DMS53 (cell line): ENCODE results near the gene THSD4.
"Not testable (repeated sequence)": the region's sequence is repeated elsewhere in the genome, so short reads cannot be mapped to it uniquely, and the experiment has no call there.

ENCODE experiments used
- DNase-seq: peaks from one replicate; lab custom pipeline; 2025; lab: John Stamatoyannopoulos, UW

THSD4 gene

DNA sequence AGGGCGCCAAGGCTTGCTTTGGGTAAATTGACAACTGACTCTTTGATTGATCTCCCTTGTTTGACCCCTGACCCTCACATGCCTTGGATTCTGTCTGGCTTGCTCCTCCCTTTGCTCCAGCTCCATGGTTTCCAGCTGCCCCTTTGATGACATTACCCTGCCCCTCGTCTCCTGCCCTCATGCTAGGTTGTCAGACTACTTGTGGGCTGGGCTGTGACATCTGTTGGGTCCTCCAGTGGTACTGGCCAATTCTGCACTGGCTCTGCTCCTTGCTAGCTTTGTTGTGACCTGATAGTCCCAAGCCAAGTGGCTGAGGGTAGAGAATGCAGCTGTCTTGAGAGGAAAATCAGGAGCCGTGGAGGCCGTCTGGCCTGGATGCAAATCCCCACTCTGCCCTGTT is 6.2 kb downstream of the THSD4 start:
- DNase-seq, result no peak

DNA sequence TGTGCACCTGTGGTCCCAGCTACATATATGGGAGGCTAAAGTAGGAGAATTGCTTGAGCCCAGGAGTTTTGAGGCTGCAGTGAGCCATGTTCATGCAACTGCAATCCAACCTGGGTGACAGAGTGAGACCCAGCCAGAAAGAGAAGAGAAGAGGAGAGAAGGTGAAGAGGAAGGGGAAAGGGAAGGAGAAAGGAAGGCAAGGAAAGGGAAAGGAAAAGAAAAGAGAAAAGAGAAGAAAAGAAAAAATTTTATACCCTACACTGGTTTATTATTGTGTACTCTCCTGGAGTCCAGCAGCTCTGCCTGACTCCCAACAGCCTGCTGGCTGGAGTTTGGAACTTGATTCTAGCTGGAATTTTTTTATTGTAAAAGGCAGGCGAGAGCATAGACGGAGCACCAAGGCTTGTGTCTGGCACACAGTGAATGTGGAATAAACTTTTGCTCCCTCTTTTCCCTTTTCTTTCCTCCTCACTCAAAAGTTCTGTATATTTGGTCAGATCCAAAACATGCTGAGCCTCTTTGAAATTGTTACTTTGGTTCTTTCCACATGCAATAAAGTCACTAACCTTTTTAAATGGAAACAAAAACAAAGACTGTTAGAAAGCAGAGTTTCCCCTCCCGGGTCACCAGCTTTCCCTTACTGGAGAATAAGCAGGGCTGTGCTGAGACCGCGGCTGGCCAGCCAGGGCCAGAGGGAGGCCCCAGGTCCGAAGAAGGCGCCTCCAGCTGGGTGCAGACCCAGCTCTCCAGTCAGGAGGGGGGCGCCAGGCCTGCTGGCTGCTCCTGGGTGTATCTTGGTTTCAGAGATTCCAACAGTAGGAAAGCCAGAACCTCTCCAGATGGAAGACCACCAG is 9.9 kb downstream of the THSD4 start:
- no peak for DNase-seq

DNA sequence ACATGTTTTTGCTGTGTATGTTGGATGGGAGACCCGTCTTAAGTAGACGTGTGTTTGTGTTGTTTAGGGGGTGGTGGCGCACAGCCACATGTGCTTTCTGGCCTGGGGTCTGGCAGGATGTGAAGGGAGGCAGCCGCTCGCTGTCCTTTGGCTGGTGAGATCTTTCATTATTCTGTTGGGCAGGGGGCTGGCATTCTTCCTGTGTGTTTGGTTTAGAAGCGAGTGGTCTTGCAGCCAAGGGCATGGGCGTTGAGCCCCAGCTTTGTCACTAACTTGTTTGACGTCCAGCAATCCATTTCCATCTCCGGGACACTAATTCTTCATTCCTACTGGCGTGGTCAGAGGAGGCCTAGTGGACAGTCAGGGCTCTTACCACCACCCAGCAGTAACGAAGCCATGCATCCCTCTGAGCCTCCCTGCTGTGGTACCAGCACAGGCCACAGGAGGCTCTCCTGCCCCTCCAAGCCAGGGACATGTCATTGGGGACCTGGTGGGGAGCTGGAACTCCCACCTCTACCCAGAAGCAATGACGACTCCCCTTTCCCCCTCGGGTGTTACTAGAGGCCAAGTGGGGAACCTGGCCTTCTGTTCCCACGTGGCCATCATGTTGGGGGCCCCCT is 10.7 kb downstream of the THSD4 start:
- DNase-seq, result peak; percentile 23

DNA sequence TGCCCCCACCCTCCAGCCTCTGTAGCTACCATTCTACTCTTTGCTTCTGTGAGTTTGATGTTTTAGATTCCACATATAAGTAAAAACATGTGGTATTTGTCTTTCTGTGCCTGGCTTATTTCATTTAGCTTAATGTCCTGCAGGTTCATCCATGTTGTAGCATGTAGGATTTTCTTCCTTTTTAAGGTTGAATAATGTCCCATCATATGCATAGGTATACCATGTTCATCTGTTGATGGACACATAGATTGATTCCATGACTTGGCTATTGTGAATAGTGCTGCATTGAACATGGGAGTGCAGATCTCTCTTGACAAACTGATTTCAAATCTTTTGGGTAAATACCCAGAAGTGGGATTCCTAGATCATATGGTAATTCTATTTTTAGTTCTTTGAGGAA is 11.8 kb downstream of the THSD4 start:
- DNase-seq, result no peak

DNA sequence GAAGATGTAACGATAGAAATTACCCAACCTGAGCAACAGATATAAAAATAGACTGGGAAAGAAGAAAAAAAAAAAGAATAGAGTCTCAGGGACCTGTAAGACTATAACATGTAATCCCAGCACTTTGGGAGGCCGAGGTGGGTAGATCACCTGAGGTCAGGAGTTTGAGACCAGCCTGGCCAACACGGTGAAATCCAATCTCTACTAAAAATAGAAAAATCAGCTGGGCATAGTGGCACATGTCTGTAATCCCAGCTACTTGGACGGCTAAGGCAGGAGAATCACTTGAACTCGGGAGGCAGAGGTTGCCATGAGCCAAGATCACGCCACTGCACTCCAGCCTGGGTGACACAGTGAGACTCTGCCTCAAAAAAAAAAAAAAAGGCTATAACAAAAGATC is 12.9 kb downstream of the THSD4 start:
- DNase-seq, result not testable (repeated sequence)

DNA sequence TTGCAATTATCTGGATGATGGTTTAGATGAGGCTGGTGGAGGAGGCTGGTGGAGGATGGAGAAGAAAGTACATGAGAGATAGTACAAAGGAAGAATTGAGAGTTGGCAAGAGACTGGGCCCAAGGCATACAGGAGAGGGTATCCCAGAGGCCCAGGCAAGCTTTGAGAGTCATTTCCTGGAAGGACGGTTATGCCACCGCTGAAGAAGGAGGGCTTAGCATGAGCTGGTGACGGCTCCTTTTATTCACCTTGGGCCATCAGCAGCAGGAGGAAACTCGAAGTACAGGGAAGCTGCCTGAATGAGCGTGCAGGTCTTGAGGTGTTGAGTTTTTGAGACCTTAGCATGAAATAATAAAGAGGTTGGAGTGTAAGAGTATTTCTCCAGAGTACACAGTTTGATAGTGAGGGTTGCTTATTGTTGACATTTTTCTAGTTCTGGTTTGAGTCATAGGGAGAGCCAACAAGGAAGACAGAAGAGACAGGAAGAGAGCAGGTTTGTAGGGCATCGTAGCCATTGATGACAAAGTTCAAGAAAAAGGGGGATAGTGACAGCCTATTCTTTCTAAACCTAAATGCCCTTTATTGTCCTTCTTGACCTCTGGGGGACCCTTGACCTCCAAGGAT is 13.8 kb downstream of the THSD4 start:
- DNase-seq, result no peak

DNA sequence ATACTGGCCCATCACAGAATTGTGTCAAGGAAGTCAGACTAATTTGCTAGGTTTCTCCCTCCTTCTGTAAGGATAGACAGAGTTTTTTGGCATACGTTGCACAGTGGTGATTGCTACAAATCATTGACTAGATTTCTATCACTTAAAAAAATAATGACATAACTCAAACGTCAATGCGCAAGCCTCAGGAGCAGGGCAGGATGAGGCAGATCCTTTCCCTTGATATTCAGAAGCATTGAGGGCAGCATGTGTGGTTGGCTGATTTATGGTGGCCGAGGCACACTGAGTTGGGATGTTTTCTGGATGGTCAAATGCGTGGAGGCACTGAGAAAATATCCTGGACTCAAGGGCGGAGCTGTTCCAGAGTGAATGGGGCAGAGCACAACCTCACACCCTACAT is 14.4 kb downstream of the THSD4 start:
- DNase-seq, result no peak

DNA sequence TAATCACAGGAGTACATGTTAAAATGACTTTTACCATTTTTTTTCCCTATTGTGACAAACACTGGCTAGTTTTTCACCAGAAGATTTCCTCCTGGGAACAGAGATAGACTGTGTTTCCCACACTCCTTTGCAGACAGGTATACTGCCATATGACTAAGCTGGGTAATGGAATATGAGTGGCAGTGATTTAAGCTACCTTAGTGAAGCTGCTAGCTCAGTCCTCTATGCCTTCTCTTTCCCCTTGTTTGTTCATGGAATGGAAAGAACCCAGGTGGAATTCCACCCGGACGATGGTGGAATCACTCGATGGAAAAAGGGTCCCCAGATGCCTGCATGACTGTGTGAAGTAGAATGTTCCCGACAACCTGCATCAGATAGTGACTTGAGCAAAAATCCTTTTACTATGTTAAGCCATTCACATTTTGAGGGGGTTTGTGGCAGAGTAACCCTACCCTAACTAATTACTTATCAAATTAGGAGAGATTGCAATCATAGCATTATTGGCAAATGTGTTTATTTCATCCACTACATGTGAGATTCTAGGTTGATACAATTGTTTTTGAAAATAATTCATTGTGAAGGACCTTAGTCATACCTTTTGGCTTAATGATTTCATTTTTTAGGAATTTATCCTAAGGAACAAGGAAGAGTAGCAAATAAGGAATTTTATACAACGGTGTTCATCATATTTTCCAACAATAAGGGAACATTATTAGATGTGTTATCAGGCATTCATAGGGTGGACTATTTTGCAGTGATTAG is 16.5 kb downstream of the THSD4 start:
- DNase-seq, result no peak

DNA sequence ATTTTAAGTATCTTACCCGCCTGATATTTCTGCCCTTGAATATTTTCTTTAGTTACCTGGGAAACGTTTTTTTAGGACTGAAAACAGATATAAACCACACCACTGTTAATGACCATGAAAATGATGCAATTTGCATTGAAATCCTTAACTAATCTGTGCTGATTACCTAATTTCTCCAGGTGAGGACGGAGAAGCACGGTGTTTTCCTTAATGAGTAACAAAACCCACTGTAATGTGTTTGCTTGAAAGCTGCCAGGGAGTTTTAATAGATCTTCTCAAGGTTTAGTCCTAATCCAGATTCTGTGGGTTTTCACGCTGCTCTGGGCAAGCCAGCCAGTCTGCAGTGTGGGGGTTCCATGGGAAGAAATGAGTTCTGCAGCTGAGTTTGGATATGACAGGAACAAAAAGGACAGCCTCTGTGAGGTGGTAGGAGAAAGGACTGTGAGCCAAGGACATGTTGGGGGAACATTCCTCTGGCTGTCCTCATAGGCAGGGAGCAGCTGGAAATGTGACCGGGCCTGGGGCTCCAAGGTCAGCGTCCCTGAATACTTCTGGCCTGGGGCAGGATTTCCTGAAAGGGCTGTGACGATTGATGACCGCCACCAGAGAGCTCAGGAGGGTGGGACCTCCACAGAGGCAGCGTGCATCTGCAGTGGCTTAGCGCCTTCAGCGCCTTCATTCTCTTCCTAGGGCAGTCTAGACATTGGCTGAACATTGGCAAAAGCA is 18.6 kb downstream of the THSD4 start:
- DNase-seq, result no peak

DNA sequence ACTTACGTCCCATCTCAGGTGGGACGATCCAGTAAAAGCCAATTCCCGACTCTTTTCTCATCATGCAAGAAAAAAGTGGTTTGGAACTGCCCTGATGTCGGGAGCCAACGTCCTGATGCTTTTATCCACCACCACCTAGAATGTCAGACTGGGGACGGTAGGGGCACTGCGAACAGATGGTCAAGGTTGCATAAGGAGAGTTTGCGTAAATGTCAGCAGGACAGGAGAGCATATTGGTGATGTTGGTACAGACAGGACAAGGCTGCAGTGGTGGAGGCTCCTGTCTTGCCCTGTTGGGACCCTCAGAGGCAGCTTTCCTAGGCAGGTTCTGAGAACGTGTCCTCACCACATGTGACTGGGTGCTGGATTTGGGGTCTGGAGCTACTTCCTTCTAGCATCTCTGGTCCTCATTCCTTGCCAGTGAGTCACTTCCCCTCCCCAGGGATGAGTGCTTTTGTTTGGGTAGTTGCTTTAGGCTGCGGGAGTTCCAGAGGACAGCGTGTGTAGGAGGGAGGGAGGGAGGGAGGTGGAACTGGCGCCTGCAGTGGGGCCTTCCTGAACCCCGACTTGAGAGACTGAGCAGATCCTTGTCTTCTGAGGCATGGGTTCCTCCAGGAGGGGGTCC is 21.0 kb downstream of the THSD4 start:
- no peak for DNase-seq

DNA sequence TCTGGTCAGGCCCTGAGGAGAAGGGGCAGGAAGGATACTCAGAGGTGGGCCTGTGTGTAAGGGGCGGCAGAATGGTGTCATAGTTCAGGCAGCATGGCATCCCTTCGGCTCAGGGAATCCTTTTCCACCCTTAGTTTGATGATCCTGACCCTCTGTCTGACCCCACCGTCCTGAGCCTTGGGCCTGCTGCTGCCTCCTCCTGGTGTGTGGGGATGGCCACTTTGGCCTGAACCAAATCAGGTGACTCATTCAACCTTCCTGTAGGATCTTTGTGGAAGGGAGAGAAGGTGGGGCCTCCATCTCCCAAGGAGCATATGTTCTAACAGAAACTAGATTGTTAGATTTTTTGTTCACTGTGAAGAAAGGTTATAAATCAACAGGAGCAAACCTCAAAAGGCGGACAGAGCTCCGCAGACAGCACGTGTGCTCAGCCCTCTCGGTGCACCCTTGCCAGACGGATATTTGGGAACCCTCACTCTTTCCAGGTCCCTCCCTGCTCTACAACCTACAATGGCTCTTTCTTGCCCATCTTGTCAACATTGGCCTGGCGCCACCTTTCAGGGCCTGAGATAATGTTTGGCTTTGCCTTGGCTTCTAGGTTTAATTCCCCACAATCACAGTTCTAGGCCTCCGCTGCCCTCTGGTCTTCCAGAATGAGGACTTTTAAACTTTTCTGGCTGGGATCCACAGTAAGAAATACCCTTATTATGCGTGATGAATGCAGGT is 21.7 kb downstream of the THSD4 start:
- DNase-seq, result no peak

DNA sequence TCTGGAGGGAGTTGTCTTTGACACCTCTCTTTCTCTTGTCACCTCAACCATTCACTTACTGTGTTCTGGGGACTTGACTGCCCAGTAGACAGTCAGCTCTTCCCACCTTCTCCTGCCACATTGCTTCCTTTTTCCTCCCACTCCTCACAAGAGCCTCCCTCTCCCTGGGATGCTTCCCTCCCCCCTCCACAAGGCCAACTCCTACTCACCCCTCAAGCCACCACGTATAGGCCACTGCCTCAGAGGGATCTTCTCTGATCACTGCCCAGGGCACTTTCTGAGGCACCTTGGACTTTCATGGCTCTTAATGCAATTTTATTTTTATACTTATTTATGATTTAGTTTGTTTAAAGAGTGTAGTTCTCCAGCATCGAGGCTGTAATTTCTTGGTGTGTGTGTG is 23.2 kb downstream of the THSD4 start:
- no peak for DNase-seq

DNA sequence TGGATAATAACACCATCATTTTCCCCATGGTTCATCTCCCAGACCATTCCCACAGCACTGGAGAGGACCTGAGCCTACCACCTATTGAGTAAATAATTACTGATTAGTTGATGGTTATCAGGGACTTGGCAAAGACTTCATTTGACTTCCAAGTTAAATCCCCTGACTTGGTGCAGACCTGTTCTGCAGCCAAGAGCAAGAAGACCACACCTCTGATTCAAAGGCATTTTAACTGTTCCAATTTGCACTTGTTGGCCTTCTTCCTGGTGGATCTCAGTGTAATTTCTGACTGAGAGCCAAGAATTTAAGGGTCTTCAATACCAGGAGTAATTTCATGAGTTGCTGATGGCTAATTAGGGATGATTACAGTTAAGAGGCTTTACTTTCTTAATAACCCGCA is 24.0 kb downstream of the THSD4 start:
- DNase-seq, result no peak

DNA sequence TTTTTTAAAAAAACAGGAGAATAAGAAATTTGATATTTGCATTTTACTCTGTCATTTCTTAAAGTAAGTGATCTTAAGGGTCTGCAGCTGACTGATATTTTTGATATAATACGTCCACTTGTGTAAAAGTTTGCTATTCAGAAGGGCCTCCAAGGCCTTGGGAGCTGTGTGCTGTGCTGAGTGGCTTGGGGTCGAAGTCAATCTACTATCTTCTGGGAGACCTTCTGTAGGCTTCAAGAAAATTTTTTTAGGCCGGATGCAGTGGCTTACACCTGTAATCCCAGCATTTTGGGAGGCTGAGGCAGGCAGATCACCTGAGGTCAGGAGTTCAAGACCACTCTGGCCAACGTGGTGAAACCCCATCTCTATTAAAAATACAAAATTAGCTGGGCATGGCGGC is 26.3 kb downstream of the THSD4 start:
- DNase-seq, result no peak

DNA sequence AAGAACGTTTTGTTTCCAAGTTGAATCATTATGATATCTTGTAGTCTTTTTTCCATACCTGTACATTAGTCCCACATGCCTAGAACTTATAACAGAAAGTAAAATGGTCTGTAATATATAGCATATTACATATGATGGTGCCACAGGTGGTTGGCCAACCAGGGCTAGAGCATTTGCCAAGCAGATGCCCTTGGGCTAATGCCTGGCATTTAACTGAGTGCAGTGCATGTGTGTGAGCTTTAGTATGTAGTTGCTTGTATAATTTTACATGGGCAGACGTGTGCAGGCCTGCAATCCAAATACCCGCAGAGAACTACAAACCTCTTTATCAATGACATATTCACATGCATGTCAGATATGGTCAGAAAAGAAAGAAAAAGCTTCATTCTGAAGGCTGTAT is 27.5 kb downstream of the THSD4 start:
- no peak for DNase-seq

DNA sequence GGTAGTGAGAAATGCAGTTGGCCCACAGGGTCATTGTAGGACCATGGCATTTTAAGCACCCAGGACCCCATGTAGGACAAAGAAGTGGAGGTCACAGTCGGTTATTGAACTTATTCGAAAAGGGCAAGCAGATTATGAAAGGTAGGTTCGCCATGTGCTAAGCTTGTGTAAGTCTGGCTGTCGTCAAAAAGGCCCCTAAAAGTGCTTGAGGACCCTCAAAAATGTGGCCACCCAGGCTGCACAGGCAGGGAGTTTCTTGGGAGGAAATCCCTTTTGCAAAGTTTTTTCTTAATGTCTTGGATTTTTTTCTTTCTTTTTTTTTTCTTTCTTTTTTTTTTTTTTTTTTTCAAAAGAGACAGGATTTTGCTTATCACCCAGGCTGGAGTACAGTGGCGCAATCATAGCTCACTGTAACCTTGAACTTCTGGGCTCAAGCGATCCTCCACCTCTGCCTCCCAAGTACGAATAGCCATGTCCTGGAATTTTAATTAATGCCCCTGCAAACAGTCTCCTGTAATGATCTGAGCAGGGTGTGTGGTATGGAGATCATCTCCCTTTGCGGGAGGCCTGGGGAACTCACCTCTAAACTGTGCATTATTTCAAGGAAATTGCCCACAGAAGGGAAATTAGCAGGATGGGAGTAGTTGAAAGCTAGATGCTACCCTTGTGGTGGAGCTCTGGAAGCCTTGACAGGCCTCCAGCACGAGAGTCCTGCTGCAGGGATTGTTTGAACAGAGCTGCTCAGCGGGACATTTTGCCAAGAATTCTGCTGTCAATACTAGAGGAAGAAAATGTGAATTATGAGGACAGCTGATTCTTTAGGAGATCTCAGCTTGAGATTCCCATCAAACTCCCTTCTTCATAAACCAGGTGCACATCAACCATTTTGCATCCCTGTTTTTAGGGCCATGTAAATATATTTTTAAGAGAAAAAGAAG is 28.4 kb downstream of the THSD4 start:
- no peak for DNase-seq

DNA sequence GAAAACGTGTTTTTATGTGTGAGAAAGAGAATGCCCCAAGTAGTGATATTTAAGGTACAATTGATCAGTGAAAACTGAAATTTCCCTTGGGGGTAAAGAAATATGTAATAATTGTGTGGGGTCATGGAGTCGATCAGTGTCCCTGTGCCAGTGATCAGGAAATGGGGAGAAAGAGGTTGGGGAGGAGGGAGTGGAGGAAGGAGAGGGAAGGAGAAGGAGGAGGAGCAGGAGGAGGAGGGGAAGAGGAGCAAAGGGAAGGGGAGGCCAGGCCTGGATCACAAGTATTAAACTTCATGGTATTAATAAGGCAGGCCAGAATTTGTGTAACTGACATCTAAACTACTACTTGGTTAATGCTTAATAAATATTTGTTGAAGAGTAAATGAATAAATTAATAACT is 30.4 kb downstream of the THSD4 start:
- DNase-seq, result no peak

DNA sequence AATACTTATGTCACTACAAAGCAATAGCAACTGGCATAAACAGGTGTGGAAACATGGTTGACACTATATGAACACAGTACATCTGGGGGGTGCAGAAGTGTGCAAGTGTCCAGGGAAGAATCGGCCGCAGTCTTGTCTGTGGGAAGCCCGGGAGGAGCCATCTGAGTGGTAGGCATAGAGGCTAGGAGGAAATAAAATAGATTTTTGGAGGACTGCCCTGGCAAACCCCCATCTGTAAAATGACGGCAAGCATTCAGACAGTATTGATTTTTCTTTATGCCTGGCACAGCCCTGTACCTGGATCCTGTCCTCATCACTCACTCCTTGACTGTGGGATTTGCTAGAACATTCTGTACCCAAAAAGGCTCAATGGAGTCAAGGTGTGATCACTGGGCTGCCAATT is 31.3 kb downstream of the THSD4 start:
- DNase-seq, result no peak

DNA sequence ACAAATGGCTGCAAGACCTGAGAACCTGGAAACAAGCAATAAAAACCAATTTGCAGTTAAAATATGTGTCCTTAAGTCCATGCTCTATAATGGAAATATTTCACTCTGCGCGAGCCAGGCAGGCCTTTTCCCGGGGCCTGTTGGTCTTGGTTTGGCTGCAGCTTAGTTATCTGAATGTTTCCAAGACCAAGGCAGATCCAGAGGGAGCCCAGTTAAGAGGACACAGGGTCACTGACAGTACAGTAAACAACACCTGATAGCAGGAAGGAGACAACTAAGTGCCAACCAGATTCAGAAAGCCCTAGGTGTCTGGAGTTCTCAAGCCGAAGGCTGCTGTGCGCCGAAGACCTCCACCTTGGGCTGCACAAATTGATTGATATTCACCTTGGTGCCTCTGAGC is 32.8 kb downstream of the THSD4 start:
- DNase-seq, result no peak
